RWPE1 (cell line): ENCODE data around the gene UNC50.

Experiments
- CTCF ChIA-PET: fragments of 350-600 bp; sonication (Branson Sonifier 250); formaldehyde crosslinking; extraction: SDS; loops from one replicate; lab custom pipeline; 2021; lab: Yijun Ruan, JAX
- POLR2A ChIA-PET: fragments of 400-600 bp; formaldehyde crosslinking; extraction: SDS; loops from one replicate; lab custom pipeline; 2020; ENCODE audit warnings: antibody characterized with exemption; ENCODE audit not compliant: low non-redundant PET; lab: Yijun Ruan, JAX
- DNase-seq: peaks from one replicate; pipeline ENCODE4 v3.0.0; 2012; ENCODE audit warnings: low spot score
- H3K27ac ChIP-seq: fragments of 450-650 bp; 2 replicates; pipeline ENCODE4 v1.5.1; 2017
- CTCF ChIP-seq: fragments of 450-650 bp; conservative IDR thresholded peaks from 2 replicates; pipeline ENCODE4 v1.5.1; 2017; ENCODE audit warnings: low read depth, mild to moderate bottlenecking

Gene UNC50

DNA sequence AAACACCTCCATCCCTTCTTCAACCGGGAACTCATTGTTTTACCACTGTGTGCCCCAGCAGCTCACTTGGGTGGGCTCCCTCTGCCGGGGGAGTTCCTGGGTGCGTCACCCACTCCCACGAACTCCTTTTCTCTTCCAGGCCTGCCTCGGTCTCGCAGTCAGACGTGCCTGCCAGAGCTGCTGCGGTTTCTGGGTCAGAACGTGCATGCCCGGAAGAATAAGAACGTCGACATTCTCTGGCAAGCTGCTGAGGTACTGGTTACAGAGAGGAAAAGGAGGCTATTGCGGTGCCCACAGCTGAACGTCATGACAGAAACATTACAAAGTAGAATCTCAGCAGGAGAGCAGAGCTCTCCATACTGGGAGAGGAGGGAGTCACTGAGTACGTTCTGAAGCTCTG, 35.7 kb upstream of the UNC50 start:
- POLR2A ChIA-PET, result no interaction called here
- CTCF ChIA-PET, result interaction anchor here (0.5 kb wide), 1 partner anchor 327 kb away, joined by 3 read pairs; no protein-coding TSS in a partner anchor
- no peak for TF ChIP-seq CTCF
- no peak for DNase-seq
- no peak overlapping the region for H3K27ac ChIP-seq

- ChIA-PET POLR2A (no interaction called here), CTCF (interaction anchor here (0.5 to 0.8 kb wide), 3 partner anchors 12 to 897 kb away, joined by 3 read pairs; no protein-coding TSS in a partner anchor)
- no peak for TF ChIP-seq CTCF
- DNase-seq, result no peak
- no peak overlapping the region for H3K27ac ChIP-seq
These were observed 35.0 kb upstream of the UNC50 start for GRCh38 chr2:98573426-98573825.

DNA sequence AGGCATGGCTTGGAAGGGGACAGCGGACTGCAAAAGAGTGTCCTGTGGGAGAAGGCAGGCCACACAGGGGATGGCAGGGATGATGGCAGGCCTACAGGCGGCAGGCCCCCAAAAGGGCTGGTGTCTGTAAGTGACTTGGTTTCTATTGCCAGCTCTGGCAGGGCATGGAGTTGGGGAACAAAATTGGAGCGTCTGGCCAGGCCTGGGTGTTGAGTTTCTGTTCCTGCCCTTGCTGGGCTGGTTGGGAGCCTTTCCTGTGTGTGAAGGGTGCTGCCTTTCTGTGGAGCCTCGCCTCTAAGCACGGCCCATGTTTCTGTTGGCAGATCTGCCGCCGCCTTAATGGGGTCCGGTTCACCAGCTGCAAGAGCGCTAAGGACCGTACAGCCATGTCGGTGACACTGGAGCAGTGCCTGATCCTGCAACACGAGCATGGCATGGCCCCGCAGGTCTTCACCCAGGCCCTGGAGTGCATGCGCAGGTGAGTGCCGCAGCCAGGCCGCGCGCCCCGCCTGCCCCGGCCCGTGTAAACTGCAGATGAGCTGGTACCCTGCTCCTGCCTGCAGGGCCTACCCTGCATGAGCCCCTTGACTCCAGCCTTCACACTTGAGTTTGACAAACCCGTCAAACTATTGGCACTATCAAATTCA, 31.6 kb upstream of the UNC50 start:
- no peak for DNase-seq
- ChIA-PET CTCF (no interaction called here), POLR2A (no interaction called here)
- H3K27ac ChIP-seq, result no peak overlapping the region
- no peak for TF ChIP-seq CTCF

DNA sequence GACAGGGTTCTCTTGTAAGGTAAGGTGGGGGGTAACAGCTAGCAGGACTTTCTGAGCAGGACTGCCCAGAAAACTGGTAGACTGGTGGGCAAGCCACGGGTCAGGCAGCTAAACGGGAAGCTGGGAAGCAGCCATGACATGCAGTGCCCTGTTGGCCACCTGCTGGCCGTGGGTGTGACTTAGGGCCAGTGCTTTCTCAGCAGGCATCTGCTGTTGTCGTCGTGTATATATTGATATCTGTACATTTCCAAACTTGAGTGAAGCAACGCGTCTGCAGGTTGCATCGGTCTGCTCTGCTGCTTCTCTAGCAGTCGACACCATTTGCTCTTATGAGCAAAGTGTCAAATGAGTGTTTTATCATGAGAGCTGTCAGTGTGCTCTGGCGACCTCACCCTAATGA, 31.1 kb upstream of the UNC50 start:
- DNase-seq, result no peak
- H3K27ac ChIP-seq, result no peak overlapping the region
- no peak for TF ChIP-seq CTCF
- ChIA-PET POLR2A (no interaction called here), CTCF (no interaction called here)

- CTCF ChIA-PET, result no interaction called here
- DNase-seq, result no peak
- POLR2A ChIA-PET, result no interaction called here
- H3K27ac ChIP-seq, result no peak overlapping the region
- no peak for TF ChIP-seq CTCF
These were observed 30.2 kb upstream of the UNC50 start for GRCh38 chr2:98578231-98578630.

DNA sequence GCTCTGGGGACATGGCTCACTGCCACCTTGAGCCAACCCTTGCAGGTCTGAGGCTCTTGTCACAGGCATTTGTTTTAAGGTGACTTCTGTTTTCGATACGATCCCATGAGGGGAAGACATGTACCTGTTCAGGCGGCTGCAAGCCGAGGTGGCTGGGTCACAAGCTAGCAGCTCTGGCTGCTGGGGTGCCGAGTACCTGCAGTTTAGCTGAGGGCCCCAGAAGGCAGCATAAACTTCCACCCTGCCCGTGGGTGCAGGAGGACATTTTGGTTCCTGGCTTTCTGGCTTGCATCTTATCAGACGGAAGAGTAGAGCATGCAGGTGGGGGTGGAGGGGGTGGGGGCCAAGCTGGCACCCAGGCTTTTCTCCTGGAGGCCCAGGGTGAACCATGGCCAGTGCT, 28.5 kb upstream of the UNC50 start:
- no peak overlapping the region for H3K27ac ChIP-seq
- CTCF ChIA-PET, result interaction anchor here (0.5 to 0.6 kb wide), 4 partner anchors 16 to 298 kb away, joined by 3 to 4 read pairs (median 3); no protein-coding TSS in a partner anchor
- POLR2A ChIA-PET, result no interaction called here
- DNase-seq, result no peak
- TF ChIP-seq CTCF, result no peak
